HEK293 (cell line): ENCODE results near the gene CTRB1.
A peak's percentile ranks its signal among the peaks of the same experiment; 100 is the strongest.

ENCODE experiments used
- CTCF ChIA-PET: fragments of 350-600 bp; formaldehyde crosslinking; extraction: SDS; loops from one replicate; lab custom pipeline; 2021; ENCODE audit warnings: antibody characterized with exemption; lab: Yijun Ruan, JAX
- POLR2A ChIA-PET: fragments of 300-600 bp; formaldehyde crosslinking; extraction: SDS; loops from one replicate; lab custom pipeline; 2020; ENCODE audit warnings: antibody characterized with exemption, inconsistent platforms; lab: Yijun Ruan, JAX
- H3K27ac ChIP-seq: fragments of 200-500 bp; sonication (Bioruptor generic); 2 replicates; pipeline ENCODE4 v1.5.1; 2014; ENCODE audit warnings: low read depth, low read length, control low read depth, inconsistent platforms; ENCODE audit errors: extremely low read depth
- H3K36me3 ChIP-seq, 2 experiments: fragments of 200-500 bp in 1 of 2; sonication (Bioruptor generic) in 1 of 2; 1 replicate in 1 of 2; 2 replicates in 1 of 2; pipeline ENCODE4 v1.5.1; 2014 to 2017; ENCODE audit warnings: inconsistent platforms in 2 of 2, low read length in 2 of 2; ENCODE audit not compliant: control insufficient read depth in 2 of 2, insufficient read depth in 1 of 2
- H3K4me1 ChIP-seq: fragments of 200-500 bp; sonication (Bioruptor generic); 2 replicates; pipeline ENCODE4 v1.5.1; 2014; ENCODE audit warnings: mild to moderate bottlenecking, low read length, inconsistent platforms; ENCODE audit not compliant: control insufficient read depth, insufficient read depth
- H3K4me3 ChIP-seq: 2 replicates; pipeline ENCODE4 v1.5.1; 2011; ENCODE audit warnings: low read depth, mild to moderate bottlenecking, control low read depth, low read length, moderate library complexity
- H3K9me3 ChIP-seq: fragments of 200-500 bp; sonication (Bioruptor generic); 2 replicates; pipeline ENCODE4 v1.5.1; 2014; ENCODE audit warnings: low read depth, low read length, inconsistent platforms; ENCODE audit not compliant: control insufficient read depth, insufficient read depth
- GLIS1 ChIP-seq: fragments of 450-650 bp; formaldehyde crosslinking; IDR thresholded peaks from 2 replicates; pipeline ENCODE4 v1.5.1; 2016; ENCODE audit warnings: missing biosample characterization, missing genetic modification characterization
- GLIS2 ChIP-seq: fragments of 450-650 bp; formaldehyde crosslinking; IDR thresholded peaks from 2 replicates; pipeline ENCODE4 v1.5.1; 2016; ENCODE audit warnings: missing biosample characterization, missing genetic modification characterization
- KLF8 ChIP-seq: fragments of 450-650 bp; formaldehyde crosslinking; IDR thresholded peaks from 2 replicates; pipeline ENCODE4 v1.5.1; 2016; ENCODE audit warnings: missing biosample characterization, missing genetic modification characterization
- OSR2 ChIP-seq: fragments of 450-650 bp; formaldehyde crosslinking; IDR thresholded peaks from 2 replicates; pipeline ENCODE4 v1.5.1; 2016; ENCODE audit warnings: missing biosample characterization, missing genetic modification characterization
- PRDM1 ChIP-seq: fragments of 450-650 bp; formaldehyde crosslinking; IDR thresholded peaks from 2 replicates; pipeline ENCODE4; 2016; ENCODE audit warnings: missing biosample characterization, missing genetic modification characterization
- SP2 ChIP-seq: fragments of 450-650 bp; formaldehyde crosslinking; IDR thresholded peaks from 2 replicates; pipeline ENCODE4 v1.5.1; 2016; ENCODE audit warnings: missing biosample characterization, missing genetic modification characterization
- SP7 ChIP-seq: fragments of 450-650 bp; formaldehyde crosslinking; IDR thresholded peaks from 2 replicates; pipeline ENCODE4 v1.5.1; 2016; ENCODE audit warnings: missing biosample characterization, missing genetic modification characterization
- YY2 ChIP-seq: fragments of 450-650 bp; formaldehyde crosslinking; IDR thresholded peaks from 2 replicates; pipeline ENCODE4 v1.5.1; 2016; ENCODE audit warnings: missing biosample characterization, missing genetic modification characterization
- ZBTB1 ChIP-seq: fragments of 450-650 bp; formaldehyde crosslinking; IDR thresholded peaks from 2 replicates; pipeline ENCODE4 v1.5.1; 2016; ENCODE audit warnings: missing biosample characterization, missing genetic modification characterization
- ZBTB21 ChIP-seq: fragments of 450-650 bp; formaldehyde crosslinking; IDR thresholded peaks from 2 replicates; pipeline ENCODE4 v1.5.1; 2017; ENCODE audit warnings: missing biosample characterization, missing genetic modification characterization
- ZIC2 ChIP-seq: fragments of 450-650 bp; formaldehyde crosslinking; IDR thresholded peaks from 2 replicates; pipeline ENCODE4 v1.5.1; 2016; ENCODE audit warnings: missing biosample characterization, missing genetic modification characterization
- ZNF211 ChIP-seq: fragments of 450-650 bp; formaldehyde crosslinking; IDR thresholded peaks from 2 replicates; pipeline ENCODE4 v1.5.1; 2016; ENCODE audit warnings: low read depth, missing biosample characterization, missing genetic modification characterization
- ZNF221 ChIP-seq: fragments of 450-650 bp; formaldehyde crosslinking; IDR thresholded peaks from 2 replicates; pipeline ENCODE4 v1.5.1; 2017; ENCODE audit warnings: missing biosample characterization, missing genetic modification characterization, borderline replicate concordance
- ZNF23 ChIP-seq: fragments of 450-650 bp; formaldehyde crosslinking; IDR thresholded peaks from 2 replicates; pipeline ENCODE4 v1.5.1; 2016; ENCODE audit warnings: missing biosample characterization, missing genetic modification characterization, borderline replicate concordance
- ZNF24 ChIP-seq: fragments of 450-650 bp; formaldehyde crosslinking; IDR thresholded peaks from 2 replicates; pipeline ENCODE4 v1.5.1; 2016; ENCODE audit warnings: missing biosample characterization, missing genetic modification characterization
- ZNF248 ChIP-seq: fragments of 450-650 bp; formaldehyde crosslinking; IDR thresholded peaks from 2 replicates; pipeline ENCODE4 v1.5.1; 2017; ENCODE audit warnings: missing biosample characterization, missing genetic modification characterization
- ZNF26 ChIP-seq: fragments of 450-650 bp; formaldehyde crosslinking; IDR thresholded peaks from 2 replicates; pipeline ENCODE4 v1.5.1; 2016; ENCODE audit warnings: missing biosample characterization, missing genetic modification characterization
- ZNF341 ChIP-seq: fragments of 450-650 bp; formaldehyde crosslinking; IDR thresholded peaks from 2 replicates; pipeline ENCODE4; 2016; ENCODE audit warnings: low read depth, missing biosample characterization, missing genetic modification characterization
- ZNF366 ChIP-seq: fragments of 450-650 bp; formaldehyde crosslinking; conservative IDR thresholded peaks from 2 replicates; pipeline ENCODE4 v1.5.1; 2016; ENCODE audit warnings: missing biosample characterization, missing genetic modification characterization
- ZNF558 ChIP-seq: fragments of 450-650 bp; formaldehyde crosslinking; IDR thresholded peaks from 2 replicates; pipeline ENCODE4 v1.5.1; 2016; ENCODE audit warnings: missing biosample characterization, missing genetic modification characterization
- ZNF596 ChIP-seq: fragments of 450-650 bp; IDR thresholded peaks from 2 replicates; pipeline ENCODE4 v1.5.0; 2018; ENCODE audit warnings: missing biosample characterization, mild to moderate bottlenecking, missing genetic modification characterization, moderate library complexity
- ZNF600 ChIP-seq: fragments of 450-650 bp; formaldehyde crosslinking; IDR thresholded peaks from 2 replicates; pipeline ENCODE4 v1.5.1; 2016; ENCODE audit warnings: missing biosample characterization, missing genetic modification characterization
- ZNF610 ChIP-seq: fragments of 450-650 bp; formaldehyde crosslinking; IDR thresholded peaks from 2 replicates; pipeline ENCODE4 v1.5.1; 2016; ENCODE audit warnings: missing biosample characterization, missing genetic modification characterization, borderline replicate concordance
- ZNF621 ChIP-seq: fragments of 450-650 bp; formaldehyde crosslinking; IDR thresholded peaks from 2 replicates; pipeline ENCODE4 v1.5.1; 2017; ENCODE audit warnings: missing biosample characterization, missing genetic modification characterization
- ZNF626 ChIP-seq: fragments of 450-650 bp; sonication (Bioruptor Pico); formaldehyde crosslinking; IDR thresholded peaks from 2 replicates; pipeline ENCODE4 v1.5.1; 2018; ENCODE audit warnings: missing biosample characterization, missing genetic modification characterization, inconsistent platforms
- ZNF654 ChIP-seq: fragments of 450-650 bp; formaldehyde crosslinking; IDR thresholded peaks from 2 replicates; pipeline ENCODE4 v1.5.1; 2016; ENCODE audit warnings: low read depth, missing biosample characterization, missing genetic modification characterization
- ZNF664 ChIP-seq: fragments of 450-650 bp; formaldehyde crosslinking; IDR thresholded peaks from 2 replicates; pipeline ENCODE4 v1.5.1; 2016; ENCODE audit warnings: missing biosample characterization, missing genetic modification characterization
- ZNF707 ChIP-seq: fragments of 450-650 bp; formaldehyde crosslinking; IDR thresholded peaks from 2 replicates; pipeline ENCODE4 v1.5.1; 2016; ENCODE audit warnings: missing biosample characterization, missing genetic modification characterization
- ZNF777 ChIP-seq: fragments of 450-650 bp; formaldehyde crosslinking; IDR thresholded peaks from 2 replicates; pipeline ENCODE4 v1.5.1; 2017; ENCODE audit warnings: missing biosample characterization, missing genetic modification characterization, borderline replicate concordance
- ZNF785 ChIP-seq: fragments of 450-650 bp; formaldehyde crosslinking; IDR thresholded peaks from 2 replicates; pipeline ENCODE4 v1.5.1; 2016; ENCODE audit warnings: missing biosample characterization, missing genetic modification characterization
- ZNF843 ChIP-seq: fragments of 450-650 bp; formaldehyde crosslinking; IDR thresholded peaks from 2 replicates; pipeline ENCODE4 v1.5.1; 2016; ENCODE audit warnings: missing biosample characterization, missing genetic modification characterization
- ZSCAN16 ChIP-seq: fragments of 450-650 bp; formaldehyde crosslinking; IDR thresholded peaks from 2 replicates; pipeline ENCODE4 v1.5.1; 2016; ENCODE audit warnings: missing biosample characterization, missing genetic modification characterization
- TF ChIP-seq, protein P1 (sequence below): fragments of 450-650 bp; formaldehyde crosslinking; IDR thresholded peaks from 2 replicates; pipeline ENCODE4 v1.5.1; 2016; ENCODE audit warnings: missing biosample characterization, missing genetic modification characterization
- TF ChIP-seq, protein P2 (sequence below): fragments of 450-650 bp; formaldehyde crosslinking; IDR thresholded peaks from 2 replicates; pipeline ENCODE4 v1.5.1; 2016; ENCODE audit warnings: missing biosample characterization, missing genetic modification characterization, low read depth

Gene CTRB1

GRCh38 chr16:75238853-75239541 lies 20.2 kb downstream of the CTRB1 start:
- TF ChIP-seq KLF8 (no peak), SP7 (tag by site-specific recombination) (peak; percentile 23; the same call in 1 of the 2 replicates), PRDM1 (no peak), ZNF707 (no peak), ZNF248 (no peak), ZNF26 (tag by site-specific recombination) (no peak), GLIS2 (tag by site-specific recombination) (peak; percentile 26; the same call in 1 of the 2 replicates), ZSCAN16 (no peak), ZIC2 (peak; percentile 89), YY2 (tag by site-specific recombination) (no peak), GLIS1 (tag by site-specific recombination) (peak; percentile 96), ZBTB21 (tag by site-specific recombination) (no peak), ZNF785 (no peak), ZNF610 (no peak), ZNF24 (tag by site-specific recombination) (no peak), ZNF221 (no peak), ZNF558 (tag by site-specific recombination) (no peak), SP2 (no peak), OSR2 (tag by site-specific recombination) (no peak), ZBTB1 (no peak)
- TF ChIP-seq, all 188 proteins: peak for 4
- Histone ChIP-seq H3K36me3 (peaks cover 0 to 79% of the 10 kb centered on the region in 2 experiments; a peak in 2 of 3 replicates), H3K27ac (0 out of 2 replicates have a peak overlapping the region, but pooled peaks have one; percentile 17), H3K9me3 (no peaks in the 10 kb centered on the region), H3K4me1 (peaks cover 4% of the 10 kb centered on the region; the same call in 1 of the 2 replicates), H3K4me3 (no peak overlapping the region)
- POLR2A ChIA-PET: no interaction called here
- CTCF ChIA-PET: interaction anchor here (0.6 kb wide), 1 partner anchor 39 kb away, joined by 4 read pairs; no protein-coding TSS in a partner anchor

DNA sequence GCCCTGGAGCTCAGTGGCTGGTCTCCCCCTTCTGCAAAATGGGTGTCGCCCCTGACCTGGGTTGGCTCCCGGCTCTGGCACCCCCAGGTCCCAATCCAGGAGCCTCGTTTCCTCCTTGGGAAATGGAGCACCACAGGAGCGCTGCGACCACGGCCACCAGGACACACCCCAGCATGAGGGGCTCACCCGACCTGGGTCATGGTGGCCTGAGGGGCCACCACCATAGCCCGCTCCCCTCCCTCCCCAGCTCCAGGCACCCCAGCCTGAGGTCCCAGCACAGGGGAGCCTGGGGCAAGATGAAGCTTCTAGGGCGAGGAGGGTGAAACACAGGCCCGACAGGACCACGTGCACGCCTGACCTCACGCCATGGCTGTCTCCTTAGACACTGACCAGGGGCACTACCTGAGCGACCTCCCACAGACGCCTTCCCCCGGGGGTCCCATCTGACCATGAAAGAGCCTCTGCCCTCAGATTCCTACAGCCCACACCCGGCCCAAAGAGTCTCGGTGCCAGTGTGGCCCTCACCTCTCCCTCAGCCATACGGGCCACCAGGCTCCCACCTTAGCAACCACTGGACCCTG lies 20.8 kb downstream of the CTRB1 start:
- Histone ChIP-seq H3K27ac (no peak overlapping the region), H3K4me1 (peaks cover 4% of the 10 kb centered on the region; the same call in 1 of the 2 replicates), H3K4me3 (no peak overlapping the region), H3K36me3 (peaks cover 0 to 73% of the 10 kb centered on the region in 2 experiments; a peak in 2 of 3 replicates), H3K9me3 (no peaks in the 10 kb centered on the region)
- CTCF ChIA-PET: no interaction called here
- TF ChIP-seq ZNF777 (no peak), ZNF843 (tag by site-specific recombination) (no peak), ZNF654 (tag by site-specific recombination) (no peak), ZNF366 (tag by site-specific recombination) (no peak), ZNF621 (no peak), ZNF23 (tag by site-specific recombination) (no peak), ZNF211 (tag by site-specific recombination) (no peak), ZNF596 (tag by site-specific recombination) (no peak), ZNF664 (tag by site-specific recombination) (no peak), ZNF600 (tag by site-specific recombination) (no peak), ZNF626 (tag by site-specific recombination) (no peak), ZNF341 (tag by site-specific recombination) (no peak)
- TF ChIP-seq, protein P1, sequence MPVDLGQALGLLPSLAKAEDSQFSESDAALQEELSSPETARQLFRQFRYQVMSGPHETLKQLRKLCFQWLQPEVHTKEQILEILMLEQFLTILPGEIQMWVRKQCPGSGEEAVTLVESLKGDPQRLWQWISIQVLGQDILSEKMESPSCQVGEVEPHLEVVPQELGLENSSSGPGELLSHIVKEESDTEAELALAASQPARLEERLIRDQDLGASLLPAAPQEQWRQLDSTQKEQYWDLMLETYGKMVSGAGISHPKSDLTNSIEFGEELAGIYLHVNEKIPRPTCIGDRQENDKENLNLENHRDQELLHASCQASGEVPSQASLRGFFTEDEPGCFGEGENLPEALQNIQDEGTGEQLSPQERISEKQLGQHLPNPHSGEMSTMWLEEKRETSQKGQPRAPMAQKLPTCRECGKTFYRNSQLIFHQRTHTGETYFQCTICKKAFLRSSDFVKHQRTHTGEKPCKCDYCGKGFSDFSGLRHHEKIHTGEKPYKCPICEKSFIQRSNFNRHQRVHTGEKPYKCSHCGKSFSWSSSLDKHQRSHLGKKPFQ (tag by site-specific recombination): no peak
- TF ChIP-seq, protein P2, sequence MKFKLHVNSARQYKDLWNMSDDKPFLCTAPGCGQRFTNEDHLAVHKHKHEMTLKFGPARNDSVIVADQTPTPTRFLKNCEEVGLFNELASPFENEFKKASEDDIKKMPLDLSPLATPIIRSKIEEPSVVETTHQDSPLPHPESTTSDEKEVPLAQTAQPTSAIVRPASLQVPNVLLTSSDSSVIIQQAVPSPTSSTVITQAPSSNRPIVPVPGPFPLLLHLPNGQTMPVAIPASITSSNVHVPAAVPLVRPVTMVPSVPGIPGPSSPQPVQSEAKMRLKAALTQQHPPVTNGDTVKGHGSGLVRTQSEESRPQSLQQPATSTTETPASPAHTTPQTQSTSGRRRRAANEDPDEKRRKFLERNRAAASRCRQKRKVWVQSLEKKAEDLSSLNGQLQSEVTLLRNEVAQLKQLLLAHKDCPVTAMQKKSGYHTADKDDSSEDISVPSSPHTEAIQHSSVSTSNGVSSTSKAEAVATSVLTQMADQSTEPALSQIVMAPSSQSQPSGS (tag by site-specific recombination): no peak
- POLR2A ChIA-PET: no interaction called here
